Measurements from ENCODE around the gene KCTD21.

KCTD21 gene

DNA sequence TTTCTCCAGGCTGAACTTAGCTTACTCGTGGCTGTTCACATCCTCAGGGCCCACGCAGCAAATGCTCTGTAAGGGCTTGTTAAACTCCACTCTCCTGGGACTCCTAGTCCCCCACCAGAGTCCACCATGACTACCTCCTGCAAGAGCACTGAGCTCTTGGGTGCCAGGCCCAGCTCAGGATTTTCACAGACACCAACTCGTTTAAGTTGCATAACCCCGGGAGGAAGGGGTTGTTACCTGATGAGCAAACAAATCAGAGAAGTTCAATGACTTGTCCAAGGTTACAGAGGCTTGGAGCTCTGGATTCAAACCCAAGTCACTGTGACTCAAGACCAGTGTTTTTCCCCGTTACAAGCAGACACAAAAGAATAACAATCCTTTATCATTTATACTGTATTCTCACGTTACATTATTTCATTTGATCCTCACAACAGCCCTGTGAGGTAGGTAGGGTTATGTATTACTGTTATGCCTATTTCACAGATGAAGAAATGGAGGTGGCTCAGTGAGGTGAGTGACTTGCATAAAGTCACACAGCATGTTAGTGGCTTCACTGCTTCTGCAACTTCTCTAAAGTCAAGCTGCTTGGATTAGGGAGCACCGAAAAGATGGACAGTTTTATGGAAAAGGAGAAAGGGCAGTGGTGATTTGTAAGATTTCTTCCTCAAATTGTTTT is 17.4 kb downstream of the KCTD21 start:
- DNase-seq, result no peak

DNA sequence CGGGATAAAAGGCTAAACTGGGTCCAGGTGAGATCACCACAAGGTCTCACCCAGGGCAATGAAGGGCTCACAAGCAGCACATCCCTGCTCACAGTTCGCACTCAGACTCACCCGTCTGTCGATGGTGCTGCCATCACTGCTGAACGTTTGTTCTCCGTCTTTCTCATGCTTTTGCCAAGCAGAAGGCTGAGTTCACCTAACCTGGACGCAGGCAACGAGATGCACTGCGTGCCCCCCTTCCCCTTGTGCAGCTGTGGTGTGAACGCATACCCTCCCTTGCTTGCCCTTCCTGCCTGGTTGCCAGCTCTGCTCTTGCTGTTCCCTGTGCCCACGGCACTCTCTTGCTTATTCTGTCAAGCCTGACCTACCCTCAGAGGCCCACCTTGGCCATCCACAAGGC is 18.0 kb downstream of the KCTD21 start:
- no peak for DNase-seq

DNA sequence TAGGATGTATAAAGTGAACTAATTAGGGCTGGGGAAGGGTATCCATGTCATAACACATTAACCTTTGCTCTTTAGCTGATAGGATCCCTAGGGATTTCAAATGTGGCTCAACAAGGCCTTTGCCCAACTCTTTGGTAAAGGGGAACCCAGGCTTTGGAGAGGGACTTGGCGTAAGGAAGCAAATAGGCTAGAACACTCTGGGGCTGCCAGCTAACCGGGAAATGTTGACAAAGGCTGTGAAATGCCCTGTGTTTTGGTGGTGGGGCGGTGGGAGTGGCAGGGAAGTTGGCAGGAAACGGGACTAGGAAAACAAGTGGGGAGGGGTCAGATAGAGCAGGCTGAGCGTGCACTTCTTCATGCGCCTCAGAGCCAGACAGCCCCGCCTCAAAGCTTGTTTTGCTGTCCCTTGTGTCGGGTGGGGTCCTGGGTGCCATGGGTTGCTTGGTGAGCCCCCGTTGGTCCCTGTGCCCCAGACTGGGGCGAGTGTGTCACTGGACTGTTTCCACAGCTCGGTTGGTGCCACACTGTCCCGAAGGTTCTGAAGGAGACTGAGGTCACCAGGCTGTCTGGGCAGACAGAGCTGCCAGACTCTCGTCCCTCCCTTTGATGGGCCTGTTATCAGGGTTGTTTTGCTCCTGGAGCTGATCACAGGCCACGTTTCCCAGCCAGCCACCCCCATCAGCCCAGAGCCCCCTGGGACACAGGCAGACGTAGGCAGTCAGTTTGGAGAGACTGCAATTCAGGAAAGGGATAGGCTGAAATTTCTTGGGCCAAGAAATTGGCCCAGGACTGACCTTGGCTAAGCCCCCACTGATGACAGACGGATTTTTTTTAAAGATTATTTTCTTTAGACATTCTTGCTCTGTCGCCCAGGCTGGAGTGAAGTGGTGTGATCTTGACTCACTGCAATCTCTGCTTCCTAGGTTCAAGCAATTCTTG is 19.6 kb downstream of the KCTD21 start:
- no peak for DNase-seq

DNA sequence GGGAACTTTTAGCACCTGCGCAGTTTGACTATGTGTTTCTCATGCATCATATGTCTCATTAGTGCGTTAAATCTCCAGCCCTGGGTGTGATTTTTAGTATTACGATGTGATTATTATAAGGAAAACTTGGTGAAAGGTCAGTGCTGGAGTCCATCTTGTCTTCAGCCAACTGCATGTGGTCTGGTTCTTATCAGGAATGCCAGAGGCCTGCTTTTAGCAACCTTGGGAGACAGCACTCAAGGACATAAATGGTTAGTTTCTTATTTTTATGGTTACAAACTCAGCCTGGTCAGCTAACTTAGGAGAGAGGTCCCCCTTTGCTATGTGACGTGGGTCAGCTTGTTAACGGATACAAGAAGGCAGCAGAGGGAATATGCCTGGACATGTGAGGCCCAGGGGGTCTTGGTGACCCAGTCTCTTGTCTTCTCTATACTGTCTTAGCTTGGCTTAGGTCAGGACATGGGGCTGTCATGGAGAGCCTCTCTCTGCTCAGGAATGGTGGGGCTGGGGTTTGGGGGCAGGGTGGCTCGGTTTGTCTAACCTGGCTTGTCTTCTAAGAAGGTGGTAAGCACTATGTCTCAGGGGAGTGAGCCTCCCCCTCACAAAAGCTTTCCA is 21.5 kb downstream of the KCTD21 start:
- DNase-seq, result no peak

DNA sequence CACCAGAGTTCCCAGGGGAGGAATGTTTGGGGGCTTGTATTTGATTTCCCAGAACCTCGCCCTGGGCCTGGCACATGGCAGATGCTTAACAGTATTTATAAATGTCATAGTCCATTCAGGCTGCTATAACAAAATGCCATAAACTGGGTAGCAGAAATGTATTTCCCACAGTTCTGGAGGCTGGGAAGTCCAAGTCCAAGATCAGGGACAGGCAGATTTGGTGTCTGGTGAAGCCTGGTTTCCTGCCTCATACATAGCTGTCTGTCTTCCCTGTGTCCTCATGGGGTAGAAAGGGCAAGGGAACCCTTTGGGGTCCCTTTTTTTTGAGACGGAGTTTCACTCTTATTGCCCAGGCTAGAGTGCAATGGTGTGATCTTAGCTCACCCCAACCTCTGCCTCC is 24.0 kb downstream of the KCTD21 start:
- no peak for DNase-seq

DNA sequence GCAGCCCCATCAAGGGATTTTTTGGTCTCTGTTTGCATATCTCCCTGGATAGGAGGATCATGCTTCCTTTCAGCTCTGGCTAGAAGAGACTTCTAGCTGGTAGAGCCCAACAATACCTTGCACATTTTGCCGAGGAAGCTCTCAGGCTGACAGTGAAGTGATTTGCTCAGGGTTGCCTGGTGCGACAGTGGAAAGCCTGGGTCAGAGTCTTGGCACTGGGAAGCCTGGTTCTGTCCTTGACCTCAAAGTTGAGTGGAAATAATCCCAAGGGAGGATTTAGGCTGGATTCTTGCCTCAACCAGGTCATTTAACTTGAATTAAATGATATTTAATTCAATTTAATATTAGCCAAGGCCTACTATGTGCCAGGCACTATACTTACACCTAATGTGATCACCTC is 24.6 kb downstream of the KCTD21 start:
- no peak for DNase-seq

DNA sequence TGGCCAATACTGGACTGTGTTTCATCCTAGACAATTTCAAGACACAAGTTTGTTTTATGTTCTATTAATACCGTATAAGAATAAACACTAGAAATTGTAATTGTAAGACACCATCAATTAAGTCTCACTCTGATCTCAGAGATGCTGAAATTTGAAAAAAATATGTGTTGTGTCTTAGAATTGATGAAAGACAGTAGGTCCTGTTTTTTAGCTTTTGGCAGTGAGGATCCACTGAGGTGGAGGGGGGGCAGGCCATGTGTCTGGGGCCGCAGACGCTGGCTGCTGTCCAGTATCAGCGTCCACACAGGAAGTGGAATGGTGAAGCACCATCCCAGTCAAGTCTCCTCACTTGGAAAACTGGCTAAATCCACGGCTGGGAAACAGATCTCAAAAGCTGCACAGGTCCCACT is 26.5 kb downstream of the KCTD21 start:
- DNase-seq, result no peak

DNA sequence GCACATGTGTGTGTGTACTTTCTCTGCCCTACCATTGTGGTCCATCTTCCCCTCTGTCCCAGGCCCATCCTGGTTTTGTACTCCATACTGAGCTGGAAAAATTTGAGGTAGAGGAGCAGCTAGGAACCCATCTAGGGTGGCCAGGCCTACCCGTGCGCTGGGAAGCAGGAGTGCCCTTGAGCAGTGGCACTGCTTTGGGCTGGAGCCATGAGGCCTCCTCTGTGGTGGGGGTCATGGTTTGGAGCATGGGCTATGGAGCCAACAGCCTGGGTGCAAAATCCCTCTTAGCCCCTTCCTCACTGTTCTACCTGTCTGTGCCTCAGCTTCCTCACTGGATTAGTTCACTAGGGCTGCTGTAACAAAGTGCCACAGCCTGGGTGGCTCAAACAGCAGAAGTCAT is 27.1 kb downstream of the KCTD21 start:
- no peak for DNase-seq

DNA sequence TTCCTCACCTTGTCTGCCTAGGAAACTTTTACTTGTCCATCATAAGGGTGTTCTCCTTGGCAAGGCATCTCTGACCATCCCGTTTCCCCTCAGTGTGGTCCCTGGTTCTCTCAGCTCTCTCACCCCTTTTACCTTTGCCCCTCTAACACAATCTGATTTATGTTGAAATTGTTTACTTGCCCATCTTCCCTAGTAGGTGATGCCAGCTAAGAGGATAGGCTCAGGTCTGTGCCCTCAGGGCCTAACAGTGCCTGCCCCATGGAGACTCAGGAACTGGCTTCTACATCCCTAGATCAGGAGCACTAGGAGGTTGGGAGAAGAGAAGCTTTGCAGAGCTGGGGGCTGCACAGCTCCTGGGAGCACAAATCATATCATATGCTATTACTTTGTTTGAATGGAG is 27.9 kb downstream of the KCTD21 start:
- no peak for DNase-seq

DNA sequence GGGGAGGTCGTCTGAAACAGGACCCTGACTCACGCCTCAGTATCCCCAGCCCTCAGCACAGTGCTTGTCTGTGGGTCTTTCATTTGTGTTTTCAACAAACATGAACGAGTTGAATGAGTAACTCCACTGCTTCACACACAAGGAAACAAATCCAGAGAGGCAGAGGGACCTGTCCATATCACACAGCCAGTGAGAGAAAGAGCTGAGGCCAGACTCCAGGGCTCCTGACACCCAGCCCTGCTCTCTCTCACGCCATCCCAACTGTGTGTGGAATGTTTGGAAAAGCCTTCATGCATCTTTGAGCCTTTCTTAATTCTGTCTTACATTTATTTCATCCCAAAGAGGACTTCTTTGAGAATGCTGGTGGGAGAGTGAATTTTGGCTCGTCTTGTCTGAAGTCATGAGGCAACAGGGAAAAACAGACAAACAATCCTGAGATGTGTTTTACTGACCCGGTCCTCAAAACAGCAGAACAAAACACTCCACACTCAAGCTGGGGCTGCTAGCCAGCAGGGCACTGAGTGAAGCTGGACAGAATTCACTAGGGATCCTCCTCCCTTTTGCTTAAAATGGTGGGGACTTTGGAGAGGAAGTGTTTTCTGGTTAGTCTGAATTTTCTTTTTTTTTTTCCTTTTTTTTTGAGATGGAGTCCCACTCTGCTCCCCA is 29.3 kb downstream of the KCTD21 start:
- no peak for DNase-seq

DNA sequence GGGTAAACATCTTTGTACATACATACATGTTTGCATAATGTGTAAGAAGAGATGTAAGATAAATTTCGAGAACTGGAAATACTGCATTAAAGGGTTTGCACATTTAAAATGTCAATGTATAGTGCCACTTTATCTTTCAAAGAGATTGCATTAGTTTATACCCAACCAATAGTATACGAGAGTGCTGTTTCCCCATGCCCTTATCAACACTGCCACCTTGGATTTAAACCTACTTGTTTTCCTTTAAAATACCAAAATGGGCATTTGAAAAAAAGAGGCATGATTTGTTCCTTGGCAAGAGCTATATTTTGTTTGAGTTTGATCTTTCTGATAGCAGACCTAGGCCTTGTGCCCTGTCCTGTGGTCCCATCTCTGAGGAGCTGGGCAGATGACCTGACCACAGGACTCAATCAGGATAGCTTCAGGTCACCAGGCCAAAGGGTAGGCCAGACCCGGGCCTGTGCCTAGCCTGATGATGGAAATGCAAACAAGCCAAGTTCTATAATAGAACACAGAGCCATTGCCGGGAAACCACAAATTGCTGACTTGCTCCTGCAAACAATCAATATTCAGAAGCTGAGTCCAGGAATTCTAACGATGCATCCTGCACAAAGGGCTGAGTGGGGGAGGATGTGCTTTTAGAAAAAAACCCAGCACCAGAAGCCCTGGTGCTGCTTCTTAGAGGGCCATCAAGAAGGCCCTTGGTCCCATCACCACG is 32.1 kb downstream of the KCTD21 start:
- no peak for DNase-seq

DNA sequence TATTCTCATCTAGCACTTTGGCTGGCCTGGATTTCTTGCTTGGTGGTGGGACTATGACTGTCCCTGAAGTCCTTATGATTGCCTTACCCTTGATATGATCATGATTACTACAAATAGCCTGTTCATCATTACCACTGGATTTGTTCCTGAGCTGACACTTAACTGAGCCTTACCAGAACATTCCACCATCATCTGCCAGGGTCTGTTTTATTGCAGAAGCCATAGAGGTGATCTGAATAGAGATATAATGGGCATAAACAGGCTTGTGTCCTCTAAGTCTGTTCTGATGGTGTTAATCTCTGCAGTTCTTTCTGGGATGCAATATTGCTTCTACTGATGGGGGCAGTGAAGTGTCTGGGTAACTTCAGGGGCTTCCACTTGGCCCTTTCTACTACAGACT is 36.6 kb downstream of the KCTD21 start:
- no peak for DNase-seq

DNA sequence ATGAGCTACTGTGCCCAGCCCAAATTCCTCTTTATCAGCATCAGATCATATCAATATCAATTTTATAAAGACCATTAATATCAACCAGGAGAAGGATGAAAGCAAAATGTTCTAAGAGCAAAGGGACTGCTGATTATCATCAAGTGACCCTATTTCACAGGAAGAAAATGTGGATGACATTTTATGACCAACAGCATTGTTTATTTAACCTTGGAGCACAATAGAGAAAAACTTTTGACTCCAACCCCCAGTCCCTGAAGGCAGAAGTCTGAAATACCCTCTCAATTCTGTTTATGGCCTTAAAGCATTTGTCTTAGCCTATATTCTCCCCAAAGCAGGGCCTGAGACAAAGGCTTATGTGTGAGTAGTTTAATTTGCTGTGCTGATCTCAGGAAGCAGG is 37.7 kb downstream of the KCTD21 start:
- DNase-seq, result no peak

DNA sequence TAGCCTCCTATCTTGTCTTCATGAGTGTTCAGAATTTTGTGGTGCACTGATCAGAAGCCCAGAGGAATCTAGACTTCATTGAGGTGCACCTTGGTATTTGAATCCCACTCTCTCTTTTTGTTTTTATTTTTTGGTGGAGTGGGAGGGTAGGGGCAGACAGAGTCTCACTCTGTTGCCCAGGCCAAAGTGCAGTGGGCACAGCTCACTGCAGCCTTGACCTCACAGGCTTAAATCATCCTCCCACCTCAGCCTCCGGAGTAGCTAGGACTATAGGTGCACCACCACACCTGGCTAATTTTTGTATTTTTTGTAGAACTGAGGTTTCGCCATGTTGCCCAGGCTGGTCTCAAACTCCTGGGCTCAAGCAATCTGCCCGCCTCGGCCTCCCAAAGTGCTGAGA is 38.1 kb downstream of the KCTD21 start:
- no peak for DNase-seq

DNA sequence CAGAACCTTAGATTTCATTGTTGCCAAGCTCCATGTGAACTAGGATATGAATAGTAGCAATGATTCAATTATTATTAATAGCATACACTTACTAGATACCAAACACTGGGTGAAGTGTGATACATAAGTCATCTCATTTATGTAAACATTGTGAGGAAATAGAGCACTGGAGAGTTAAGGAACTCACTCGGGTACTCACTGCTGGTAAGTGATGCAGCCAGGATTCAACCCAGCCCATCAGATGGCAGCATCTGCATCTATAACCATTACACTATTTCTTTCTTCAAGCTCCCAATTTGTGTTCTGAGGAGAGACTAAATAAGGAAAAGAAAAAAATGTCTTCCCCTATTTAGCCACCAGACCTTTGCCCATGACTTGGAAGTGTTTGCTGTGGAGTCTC is 38.8 kb downstream of the KCTD21 start:
- DNase-seq, result no peak

DNA sequence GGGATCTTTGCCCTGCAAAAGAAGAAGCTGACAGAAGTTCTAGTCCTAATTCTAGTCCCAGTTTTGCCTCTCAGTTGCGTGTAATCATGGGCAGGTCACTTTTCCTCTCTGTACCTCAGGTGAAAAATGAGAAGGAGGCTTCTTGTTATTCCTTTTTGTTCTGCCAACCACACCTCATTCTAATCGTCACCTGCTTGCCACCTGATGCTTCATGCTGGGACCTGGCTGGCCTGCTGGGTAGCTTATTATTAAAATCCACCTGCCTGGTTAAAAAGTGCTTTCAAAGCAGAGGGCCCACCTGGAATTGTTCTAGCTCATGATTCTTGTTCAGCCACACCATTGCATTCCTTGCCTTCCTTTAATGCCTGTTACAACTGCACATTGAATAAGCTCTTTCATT is 40.6 kb downstream of the KCTD21 start:
- no peak for DNase-seq

DNA sequence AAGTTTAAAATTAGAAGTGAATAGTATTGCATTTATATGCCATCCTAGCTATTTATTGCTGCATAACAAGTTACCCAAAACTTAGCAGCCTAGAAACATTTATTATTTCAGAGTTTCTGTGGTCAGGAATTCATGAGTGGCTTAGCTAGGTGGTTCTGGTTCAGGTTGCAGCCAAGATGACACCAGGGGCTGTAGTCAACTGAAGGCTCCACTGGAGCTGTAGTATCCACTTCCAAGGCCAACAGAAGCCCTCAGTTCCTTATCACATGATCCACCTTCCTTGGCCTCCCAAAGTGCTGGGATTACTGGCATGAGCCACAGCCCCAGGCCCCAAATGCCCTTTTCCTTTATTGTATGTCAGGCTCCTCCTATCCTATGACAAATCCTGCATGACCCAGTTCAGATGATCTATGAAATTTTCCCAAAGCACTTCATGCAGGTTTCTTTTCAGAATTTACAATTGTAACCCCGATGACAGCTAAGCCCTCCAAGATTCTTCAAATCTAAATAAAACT is 42.9 kb downstream of the KCTD21 start:
- DNase-seq, result no peak

DNA sequence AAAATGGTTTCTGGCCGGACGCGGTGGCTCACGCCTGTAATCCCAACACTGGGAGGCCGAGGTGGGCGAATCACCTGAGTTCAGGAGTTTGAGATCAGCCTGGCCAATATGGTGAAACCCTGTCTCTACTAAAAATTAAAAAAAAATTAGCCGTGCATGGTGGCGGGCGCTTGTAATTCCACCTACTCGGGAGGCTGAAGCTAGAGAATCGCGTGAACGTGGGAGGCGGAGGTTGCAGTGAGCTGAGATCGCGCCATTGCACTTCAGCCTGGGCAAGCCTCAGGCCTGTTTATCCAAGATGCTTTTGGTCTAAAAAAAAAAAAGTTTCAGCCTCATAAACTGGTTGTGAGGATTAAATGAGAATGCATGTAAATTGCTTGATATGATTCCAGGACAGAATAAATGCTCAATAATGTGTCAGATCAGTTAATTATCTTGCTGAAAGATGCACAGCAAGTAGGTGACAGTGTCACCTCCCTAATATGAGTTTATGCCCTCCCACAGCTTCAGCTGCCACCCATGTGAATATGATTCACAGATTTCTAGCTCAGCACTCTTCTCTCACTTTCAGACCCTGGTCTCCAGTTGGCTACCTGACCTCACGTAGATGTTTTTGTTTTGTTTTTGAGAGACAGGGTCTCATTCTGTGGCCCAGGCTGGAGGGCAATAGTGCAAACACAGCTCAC is 47.9 kb downstream of the KCTD21 start:
- DNase-seq, result peak; percentile 15

DNA sequence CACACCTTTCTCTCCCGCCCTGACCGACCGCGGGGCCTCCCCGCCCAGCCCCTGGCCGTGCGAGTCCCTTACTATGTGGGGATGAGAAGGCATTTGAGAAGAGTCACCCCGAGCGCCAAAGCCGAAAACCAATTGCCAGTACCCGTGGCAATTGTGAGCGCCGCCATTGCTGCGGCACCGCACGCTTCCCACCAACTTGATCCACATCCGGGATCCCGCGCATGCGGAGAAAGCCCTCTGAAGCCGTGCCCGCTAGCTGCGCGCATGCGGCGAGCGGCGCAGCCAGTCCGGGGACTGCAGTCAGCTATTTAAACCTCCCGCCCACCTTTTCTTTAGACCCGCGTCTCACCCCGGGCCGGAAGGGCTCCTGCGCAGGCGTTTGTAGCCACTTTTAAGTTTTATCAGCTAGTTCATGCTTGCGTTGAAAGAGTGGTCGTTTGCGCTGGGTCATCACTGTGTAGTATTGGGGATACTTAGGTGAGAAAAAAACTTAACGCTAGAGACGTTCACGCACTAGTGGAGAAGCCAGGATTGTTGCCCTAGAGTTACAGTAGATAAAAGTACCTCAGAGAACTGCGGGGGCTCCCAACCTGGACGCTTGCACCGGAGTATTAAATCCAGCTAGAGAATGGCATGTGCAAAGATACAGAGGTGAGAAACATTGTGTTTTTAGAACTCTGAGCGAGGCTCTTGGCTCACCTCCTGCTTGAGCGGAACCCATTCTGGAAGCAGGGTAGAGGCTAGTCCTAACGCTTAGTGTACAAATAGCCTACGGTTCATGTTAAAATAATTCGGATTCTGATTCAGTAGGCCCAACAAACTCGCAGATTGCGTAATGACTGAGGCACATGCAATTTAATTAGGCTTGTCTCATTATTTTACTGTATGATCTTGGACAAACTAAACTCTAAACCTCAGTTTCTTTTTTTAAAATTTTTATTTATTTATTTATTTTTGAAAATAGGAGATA is 48.7 kb downstream of the KCTD21 start, which contains the start of gene ALG8:
ALG8 (minus strand) TSS at position 205 of the 970 bp plus-strand sequence; CDS start at position 167, 38 bp downstream.
- DNase-seq, result peak; percentile 98

DNA sequence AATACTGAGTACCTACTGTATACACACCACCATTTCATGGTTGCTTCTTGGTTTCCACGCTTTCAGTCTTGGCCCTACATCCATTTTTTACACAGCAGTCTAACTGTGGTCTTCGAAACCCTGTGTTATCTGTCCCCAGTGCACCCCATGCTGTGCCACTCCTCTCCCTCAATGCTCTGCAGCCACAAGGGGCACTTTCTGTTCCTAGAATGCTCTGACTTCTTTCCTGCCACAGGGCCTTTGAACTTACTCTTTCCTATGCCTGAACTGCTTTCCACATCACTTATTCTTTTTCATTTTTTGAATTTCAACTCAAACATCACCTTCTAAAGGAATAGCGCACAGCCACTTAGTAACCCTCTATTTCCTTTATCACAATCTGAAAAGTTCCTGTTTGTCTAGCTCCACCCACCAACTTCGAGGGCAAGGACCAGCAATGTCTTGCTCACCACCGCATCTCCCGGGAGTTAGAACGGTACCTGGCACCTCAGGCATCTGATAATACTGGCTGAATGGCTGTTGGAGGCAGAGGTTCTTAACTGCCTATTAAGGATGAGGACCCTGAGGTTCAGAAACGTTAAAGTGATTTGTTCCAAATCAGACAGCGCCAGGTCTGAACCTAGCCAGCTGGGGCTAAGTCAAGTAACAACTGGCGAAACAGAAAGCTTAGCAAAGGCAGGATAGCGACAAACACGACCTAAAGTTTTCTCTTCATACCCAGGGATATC is 49.6 kb downstream of the KCTD21 start:
- DNase-seq, result peak; percentile 64

Measured in stimulated activated CD4-positive, alpha-beta T cell treated with anti-CD3 and anti-CD28 coated beads, Interleukin-15, amount 100 ng/mL, for 24 hours (primary cell).